A549 (cell line): ENCODE results near the gene OR8B4. TPM values are rescaled to one million over a fixed set of nuclear protein-coding genes. Genes with fewer than 3 reads are reported as not detected.
"Not testable (repeated sequence)": the region's sequence is repeated elsewhere in the genome, so short reads cannot be mapped to it uniquely, and the experiment has no call there.

Experiments
- ATAC-seq, 2 experiments: fragments of 200-7000 bp in 1 of 2; fragments of >200 bp in 1 of 2; cut with Nextera tagmentation in 1 of 2; cut with Tn5 transposase in 1 of 2; 3 replicates each; pipeline versions ENCODE4 v1.8.0 to v1.9.1; 2018 to 2020; ENCODE audit warnings: mild to moderate bottlenecking in 1 of 2, moderate library complexity in 1 of 2
- CTCF ChIA-PET: fragments of 300-600 bp; sonication (Branson Sonifier 250); formaldehyde crosslinking; extraction: SDS; loops from one replicate; lab custom pipeline; 2021; ENCODE audit warnings: antibody characterized with exemption, inconsistent platforms; lab: Yijun Ruan, JAX
- POLR2A ChIA-PET: fragments of 350-600 bp; formaldehyde crosslinking; extraction: SDS; loops from one replicate; lab custom pipeline; 2021; ENCODE audit warnings: antibody characterized with exemption, inconsistent platforms; lab: Yijun Ruan, JAX
- DNase-seq, 2 experiments: peaks; one replicate each; pipeline versions ENCODE4 v3.0.0 to v3.0.0-alpha.2; 2011 to 2016; ENCODE audit warnings: low read depth in 1 of 2, low spot score in 1 of 2
- FAIRE-seq: peaks from 2 replicates; lab custom pipeline; 2011; peaks lifted over from hg19 to GRCh38; lab: Jason Lieb, UNC
- H3K27ac ChIP-seq, 2 experiments: fragments of >200 bp; sonication (Bioruptor Twin); formaldehyde crosslinking; 3 replicates each; pipeline ENCODE4 v1.5.1; 2016 to 2017
- H3K4me1 ChIP-seq: fragments of >200 bp; sonication (Bioruptor Twin); formaldehyde crosslinking; 3 replicates; pipeline ENCODE4 v1.6.1; 2016
- H3K4me2 ChIP-seq: fragments of >200 bp; sonication (Bioruptor Twin); formaldehyde crosslinking; 3 replicates; pipeline ENCODE4 v1.6.1; 2016
- H3K4me3 ChIP-seq: fragments of >200 bp; sonication (Bioruptor Twin); formaldehyde crosslinking; 3 replicates; pipeline ENCODE4 v1.5.1; 2016
- H3K9me3 ChIP-seq: fragments of >200 bp; sonication (Bioruptor Twin); formaldehyde crosslinking; 3 replicates; pipeline ENCODE4 v1.6.1; 2016
- CHD4 ChIP-seq: fragments of 200-600 bp; sonication (generic); IDR thresholded peaks from 2 replicates; pipeline ENCODE4 v1.6.1; 2016; ENCODE audit warnings: antibody characterized with exemption, mild to moderate bottlenecking, borderline replicate concordance
- EHMT2 ChIP-seq: fragments of 200-600 bp; sonication (generic); IDR thresholded peaks from 2 replicates; pipeline ENCODE4 v1.6.1; 2016; ENCODE audit warnings: antibody characterized with exemption, low read depth, mild to moderate bottlenecking, moderate library complexity
- EP300 ChIP-seq, 2 experiments: fragments of >200 bp; sonication (Bioruptor Twin); formaldehyde crosslinking; IDR thresholded peaks; 2 replicates in 1 of 2; 3 replicates in 1 of 2; pipeline ENCODE4 v1.6.1; 2016 to 2017
- ESRRA ChIP-seq: fragments of 150-350 bp; IDR thresholded peaks from 2 replicates; pipeline ENCODE4 v1.6.1; 2014; ENCODE audit warnings: mild to moderate bottlenecking, low read length, borderline replicate concordance
- FOSB ChIP-seq: fragments of 250-450 bp; sonication (Bioruptor Pico); IDR thresholded peaks from 2 replicates; pipeline ENCODE4 v1.5.0; 2020; ENCODE audit warnings: mild to moderate bottlenecking, moderate library complexity
- FOSL2 ChIP-seq, 2 experiments: fragments of 450-650 bp in 1 of 2; fragments of >200 bp in 1 of 2; sonication (Bioruptor Twin) in 1 of 2; formaldehyde crosslinking; IDR thresholded peaks; 2 replicates each; pipeline versions ENCODE4 v1.5.0 to v1.6.1; 2016 to 2020; ENCODE audit warnings: mild to moderate bottlenecking in 1 of 2, moderate library complexity in 1 of 2
- GATA3 ChIP-seq: IDR thresholded peaks from 2 replicates; pipeline ENCODE4 v1.6.1; 2012; ENCODE audit warnings: borderline replicate concordance
- HDAC2 ChIP-seq: fragments of 200-600 bp; sonication (generic); IDR thresholded peaks from 2 replicates; pipeline ENCODE4 v1.6.1; 2016
- HEYL ChIP-seq: fragments of 250-450 bp; sonication (Bioruptor Pico); IDR thresholded peaks from 2 replicates; pipeline ENCODE4 v1.8.0; 2021; ENCODE audit warnings: mild to moderate bottlenecking, moderate library complexity
- HOXA7 ChIP-seq: fragments of 250-450 bp; sonication (Bioruptor Pico); IDR thresholded peaks from 2 replicates; pipeline ENCODE4 v1.5.0; 2020; ENCODE audit warnings: mild to moderate bottlenecking, moderate library complexity
- HOXB5 ChIP-seq: fragments of 250-450 bp; sonication (Bioruptor Pico); IDR thresholded peaks from 2 replicates; pipeline ENCODE4 v1.5.0; 2020; ENCODE audit warnings: mild to moderate bottlenecking, moderate library complexity
- KDM1A ChIP-seq: fragments of 200-600 bp; sonication (generic); IDR thresholded peaks from 2 replicates; pipeline ENCODE4 v1.6.1; 2016; ENCODE audit warnings: low read depth, mild to moderate bottlenecking
- MAX ChIP-seq: IDR thresholded peaks from 2 replicates; pipeline ENCODE4 v1.6.1; 2012
- NFE2L2 ChIP-seq: fragments of 150-350 bp; conservative IDR thresholded peaks from 2 replicates; pipeline ENCODE4 v1.6.1; 2014; ENCODE audit warnings: low read length
- NPAS2 ChIP-seq: fragments of 250-450 bp; sonication (Bioruptor Pico); IDR thresholded peaks from 2 replicates; pipeline ENCODE4 v1.8.0; 2022; ENCODE audit warnings: mild to moderate bottlenecking, moderate library complexity, borderline replicate concordance
- RAD21 ChIP-seq, 2 experiments: fragments of >200 bp in 1 of 2; sonication (Bioruptor Twin) in 1 of 2; formaldehyde crosslinking in 1 of 2; IDR thresholded peaks in 1 of 2; conservative IDR thresholded peaks in 1 of 2; 2 replicates in 1 of 2; 3 replicates in 1 of 2; pipeline ENCODE4 v1.6.1; 2012 to 2018; ENCODE audit warnings: inconsistent platforms in 1 of 2
- RFX5 ChIP-seq: fragments of 450-650 bp; IDR thresholded peaks from 2 replicates; pipeline ENCODE4 v1.7.1; 2014; ENCODE audit warnings: antibody characterized with exemption, mild to moderate bottlenecking, moderate library complexity
- TFCP2L1 ChIP-seq: fragments of 250-450 bp; sonication (Bioruptor Pico); IDR thresholded peaks from 2 replicates; pipeline ENCODE4 v1.5.0; 2021; ENCODE audit warnings: mild to moderate bottlenecking
- TP53 ChIP-seq: fragments of 250-450 bp; sonication (Bioruptor Pico); IDR thresholded peaks from 2 replicates; pipeline ENCODE4 v1.5.0; 2021; ENCODE audit warnings: mild to moderate bottlenecking, moderate library complexity
- ZFP36 ChIP-seq: fragments of 450-650 bp; IDR thresholded peaks from 2 replicates; pipeline ENCODE4 v1.6.1; 2014; ENCODE audit warnings: borderline replicate concordance; ENCODE audit not compliant: partially characterized antibody
- WGBS: methylation state at CpG from one replicate; pipeline ENCODE4 v1.1.6; 2017; ENCODE audit errors: missing lambda C conversion rate; 5-methylcytosine and 5-hydroxymethylcytosine counted together
- polyA plus RNA-seq, 4 experiments: library from polyadenylated mRNA; depleted of rRNA in 3 of 4; stranded (reverse); fragments of >200 nt; fragmentation: RNase III in 1 of 4; extraction: RNeasy Plus Mini Kit Qiagen cat#74134 plus additional on column Dnase treatment in 1 of 4; gene quantifications; 2 replicates in 3 of 4; 3 replicates in 1 of 4; pipeline ENCODE4 v1.2.3, GENCODE V29; 2011 to 2017
- TF ChIP-seq, protein P1 (sequence below): fragments of 250-450 bp; sonication (Bioruptor Pico); IDR thresholded peaks from 2 replicates; pipeline ENCODE4 v1.5.0; 2021; ENCODE audit warnings: mild to moderate bottlenecking, moderate library complexity, borderline replicate concordance
- TF ChIP-seq, protein P2 (sequence below): fragments of 450-650 bp; IDR thresholded peaks from 2 replicates; pipeline ENCODE4 v1.6.1; 2014; ENCODE audit warnings: antibody characterized with exemption
- TF ChIP-seq, protein P3 (sequence below): fragments of 200-600 bp; sonication (generic); IDR thresholded peaks from 2 replicates; pipeline ENCODE4 v1.6.1; 2016; ENCODE audit warnings: antibody characterized with exemption, mild to moderate bottlenecking, moderate library complexity

The OR8B4 gene
- polyA plus RNA-seq, 2 of the 4 experiments (the other 2 are of a cell fraction), result not detected

DNA sequence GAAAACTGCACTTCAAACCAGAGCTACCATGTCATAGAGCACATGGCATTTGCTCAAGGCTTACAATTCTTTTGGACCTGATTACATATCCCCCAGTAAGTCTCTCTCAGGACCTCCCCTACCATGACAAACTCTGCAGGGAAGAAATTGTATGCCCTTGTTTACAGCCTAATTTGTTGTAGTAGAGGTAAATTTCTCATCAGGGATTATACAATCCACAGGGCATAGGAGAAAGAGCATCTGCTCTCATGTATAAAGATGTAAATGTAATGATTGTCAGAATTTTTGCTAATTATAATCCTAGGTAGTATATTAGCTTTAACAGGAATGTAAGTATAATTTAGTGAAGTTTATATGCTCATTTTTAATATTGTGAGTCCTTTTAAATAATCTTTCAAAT lies 25.7 kb downstream of the OR8B4 start, which contains the start of gene OR8B3:
Gene OR8B3, minus strand, starts transcription at position 101 of the 400 bp plus-strand sequence. CDS start 1,673 bp downstream, outside the sequence.
- DNase-seq (no peak), FAIRE-seq (no peak), ATAC-seq (no peak)
- no peaks in the 10 kb centered on the region for H3K9me3 ChIP-seq
- no peak within 1 kb of the TSS for H3K27ac ChIP-seq
- POLR2A ChIA-PET, result no interaction called here
- no peaks in the 10 kb centered on the region for H3K4me1 ChIP-seq
- H3K4me3 ChIP-seq, result no peak within 1 kb of the TSS
- CTCF ChIA-PET, result no interaction called here
- H3K4me2 ChIP-seq, result no peak within 1 kb of the TSS
- TF ChIP-seq NFE2L2 (no peak), FOSB (CRISPR knock-in tag) (no peak), FOSL2 (IDR thresholded peaks at IDR 0.05) (no peak), FOSL2 (CRISPR knock-in tag; IDR thresholded peaks at IDR 0.05) (no peak), HDAC2 (no peak), EHMT2 (no peak)
- TF ChIP-seq, all 56 proteins: peak for 0

GRCh38 chr11:124396847-124397246 lies 27.8 kb downstream of the OR8B4 start:
- POLR2A ChIA-PET, result not testable (repeated sequence)
- WGBS, result 50% methylated on average over 2 of the region's 4 CpGs

GRCh38 chr11:124394408-124394807 lies 30.3 kb downstream of the OR8B4 start:
- 32% methylated on average over 3 of the region's 3 CpGs for WGBS
- CTCF ChIA-PET, result no interaction called here
- H3K4me2 ChIP-seq, result no peak overlapping the region
- FAIRE-seq, result no peak
- POLR2A ChIA-PET, result no interaction called here
- TF ChIP-seq HOXB5 (CRISPR knock-in tag) (no peak), KDM1A (no peak), HDAC2 (no peak), MAX (no peak), TFCP2L1 (CRISPR knock-in tag) (no peak), RAD21 (conservative IDR thresholded peaks at IDR 0.05 in 1 of 2, IDR thresholded peaks at IDR 0.05 in 1 of 2) (no peak)
- TF ChIP-seq, protein P1, sequence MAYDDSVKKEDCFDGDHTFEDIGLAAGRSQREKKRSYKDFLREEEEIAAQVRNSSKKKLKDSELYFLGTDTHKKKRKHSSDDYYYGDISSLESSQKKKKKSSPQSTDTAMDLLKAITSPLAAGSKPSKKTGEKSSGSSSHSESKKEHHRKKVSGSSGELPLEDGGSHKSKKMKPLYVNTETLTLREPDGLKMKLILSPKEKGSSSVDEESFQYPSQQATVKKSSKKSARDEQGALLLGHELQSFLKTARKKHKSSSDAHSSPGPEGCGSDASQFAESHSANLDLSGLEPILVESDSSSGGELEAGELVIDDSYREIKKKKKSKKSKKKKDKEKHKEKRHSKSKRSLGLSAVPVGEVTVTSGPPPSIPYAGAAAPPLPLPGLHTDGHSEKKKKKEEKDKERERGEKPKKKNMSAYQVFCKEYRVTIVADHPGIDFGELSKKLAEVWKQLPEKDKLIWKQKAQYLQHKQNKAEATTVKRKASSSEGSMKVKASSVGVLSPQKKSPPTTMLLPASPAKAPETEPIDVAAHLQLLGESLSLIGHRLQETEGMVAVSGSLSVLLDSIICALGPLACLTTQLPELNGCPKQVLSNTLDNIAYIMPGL (CRISPR knock-in tag), result no peak
- TF ChIP-seq, all 56 proteins: peak for 0
- no peaks in the 10 kb centered on the region for H3K9me3 ChIP-seq
- no peak overlapping the region for H3K27ac ChIP-seq
- ATAC-seq (0 out of 6 replicates have a peak, but pooled peaks of 1 of the 2 experiments have one; percentile 44), DNase-seq (peak in 1 of 2 experiments; percentile 27)
- H3K4me1 ChIP-seq, result no peaks in the 10 kb centered on the region
- no peak overlapping the region for H3K4me3 ChIP-seq

More at GRCh38 chr11:124396847-124397246, 27.8 kb downstream of the OR8B4 start:
- ATAC-seq, DNase-seq, H3K9me3 ChIP-seq, H3K4me1 ChIP-seq, CTCF ChIA-PET, H3K27ac ChIP-seq, H3K4me3 ChIP-seq, H3K4me2 ChIP-seq, FAIRE-seq: not testable (repeated sequence)
- peak; percentile 47; the same call in 1 of the 2 replicates for TF ChIP-seq NFE2L2

- no peak for TF ChIP-seq GATA3
- TF ChIP-seq ESRRA, result no peak
- no peak for TF ChIP-seq EP300 (IDR thresholded peaks at IDR 0.05)
- TF ChIP-seq TP53, result no peak
- no peak for TF ChIP-seq RAD21 (conservative IDR thresholded peaks at IDR 0.05 in 1 of 2, IDR thresholded peaks at IDR 0.05 in 1 of 2)
- TF ChIP-seq NPAS2 (CRISPR knock-in tag), result no peak
- no peak for TF ChIP-seq FOSL2 (IDR thresholded peaks at IDR 0.05)
- no peak for TF ChIP-seq FOSL2 (CRISPR knock-in tag; IDR thresholded peaks at IDR 0.05)
- no peak for TF ChIP-seq HOXA7 (CRISPR knock-in tag)
- TF ChIP-seq TFCP2L1 (CRISPR knock-in tag), result no peak
- TF ChIP-seq, protein P2, sequence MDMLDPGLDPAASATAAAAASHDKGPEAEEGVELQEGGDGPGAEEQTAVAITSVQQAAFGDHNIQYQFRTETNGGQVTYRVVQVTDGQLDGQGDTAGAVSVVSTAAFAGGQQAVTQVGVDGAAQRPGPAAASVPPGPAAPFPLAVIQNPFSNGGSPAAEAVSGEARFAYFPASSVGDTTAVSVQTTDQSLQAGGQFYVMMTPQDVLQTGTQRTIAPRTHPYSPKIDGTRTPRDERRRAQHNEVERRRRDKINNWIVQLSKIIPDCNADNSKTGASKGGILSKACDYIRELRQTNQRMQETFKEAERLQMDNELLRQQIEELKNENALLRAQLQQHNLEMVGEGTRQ, result no peak
- no peak for TF ChIP-seq MAX
- TF ChIP-seq HEYL (CRISPR knock-in tag), result no peak
- no peak for TF ChIP-seq CHD4
- TF ChIP-seq RFX5, result no peak
- TF ChIP-seq ZFP36, result no peak
- TF ChIP-seq, protein P3, sequence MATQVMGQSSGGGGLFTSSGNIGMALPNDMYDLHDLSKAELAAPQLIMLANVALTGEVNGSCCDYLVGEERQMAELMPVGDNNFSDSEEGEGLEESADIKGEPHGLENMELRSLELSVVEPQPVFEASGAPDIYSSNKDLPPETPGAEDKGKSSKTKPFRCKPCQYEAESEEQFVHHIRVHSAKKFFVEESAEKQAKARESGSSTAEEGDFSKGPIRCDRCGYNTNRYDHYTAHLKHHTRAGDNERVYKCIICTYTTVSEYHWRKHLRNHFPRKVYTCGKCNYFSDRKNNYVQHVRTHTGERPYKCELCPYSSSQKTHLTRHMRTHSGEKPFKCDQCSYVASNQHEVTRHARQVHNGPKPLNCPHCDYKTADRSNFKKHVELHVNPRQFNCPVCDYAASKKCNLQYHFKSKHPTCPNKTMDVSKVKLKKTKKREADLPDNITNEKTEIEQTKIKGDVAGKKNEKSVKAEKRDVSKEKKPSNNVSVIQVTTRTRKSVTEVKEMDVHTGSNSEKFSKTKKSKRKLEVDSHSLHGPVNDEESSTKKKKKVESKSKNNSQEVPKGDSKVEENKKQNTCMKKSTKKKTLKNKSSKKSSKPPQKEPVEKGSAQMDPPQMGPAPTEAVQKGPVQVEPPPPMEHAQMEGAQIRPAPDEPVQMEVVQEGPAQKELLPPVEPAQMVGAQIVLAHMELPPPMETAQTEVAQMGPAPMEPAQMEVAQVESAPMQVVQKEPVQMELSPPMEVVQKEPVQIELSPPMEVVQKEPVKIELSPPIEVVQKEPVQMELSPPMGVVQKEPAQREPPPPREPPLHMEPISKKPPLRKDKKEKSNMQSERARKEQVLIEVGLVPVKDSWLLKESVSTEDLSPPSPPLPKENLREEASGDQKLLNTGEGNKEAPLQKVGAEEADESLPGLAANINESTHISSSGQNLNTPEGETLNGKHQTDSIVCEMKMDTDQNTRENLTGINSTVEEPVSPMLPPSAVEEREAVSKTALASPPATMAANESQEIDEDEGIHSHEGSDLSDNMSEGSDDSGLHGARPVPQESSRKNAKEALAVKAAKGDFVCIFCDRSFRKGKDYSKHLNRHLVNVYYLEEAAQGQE, result no peak
- Histone ChIP-seq H3K4me2 (no peak within 1 kb of the TSS), H3K4me3 (no peak within 1 kb of the TSS), H3K9me3 (no peaks in the 10 kb centered on the region), H3K4me1 (no peaks in the 10 kb centered on the region), H3K27ac (no peak within 1 kb of the TSS)
- DNase-seq (no peak), ATAC-seq (no peak), FAIRE-seq (no peak)
- POLR2A ChIA-PET, result no interaction called here
- WGBS, result 7% methylated on average over 2 of the region's 2 CpGs
- CTCF ChIA-PET, result interaction anchor here (0.6 kb wide), 1 partner anchor 72 kb away, joined by 3 read pairs; no protein-coding TSS in a partner anchor
Observed at GRCh38 chr11:124384399-124384798, 40.3 kb downstream of the OR8B4 start, which contains the start of gene OR8B2. TSS of gene OR8B2 (minus strand) at chr11:124384499. CDS start at chr11:124383343, 1,156 bp downstream.
